ENCODE results near the gene NSF.
"Not testable (repeated sequence)": the region's sequence is repeated elsewhere in the genome, so short reads cannot be mapped to it uniquely, and the experiment has no call there.

Gene NSF

DNA sequence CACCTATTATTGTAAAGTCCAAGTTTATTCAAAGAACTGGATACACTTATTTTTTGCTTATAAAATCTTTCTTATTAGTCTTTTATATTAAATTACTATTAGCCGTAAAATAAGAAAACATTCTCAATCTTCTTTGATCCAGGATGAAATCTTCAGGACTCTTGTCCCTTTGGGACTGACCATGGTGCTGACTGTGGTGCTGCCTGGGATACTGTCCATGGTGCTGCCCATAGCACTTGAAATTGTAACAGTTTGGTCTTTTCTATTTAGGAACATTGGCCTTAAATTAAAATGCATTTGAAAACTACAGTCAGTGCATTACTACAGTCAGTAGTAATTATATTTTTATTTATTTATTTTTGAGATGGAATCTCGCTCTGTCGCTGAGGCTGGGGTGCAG, 41.7 kb downstream of the NSF start:
- DNase-seq = not testable (repeated sequence)

DNA sequence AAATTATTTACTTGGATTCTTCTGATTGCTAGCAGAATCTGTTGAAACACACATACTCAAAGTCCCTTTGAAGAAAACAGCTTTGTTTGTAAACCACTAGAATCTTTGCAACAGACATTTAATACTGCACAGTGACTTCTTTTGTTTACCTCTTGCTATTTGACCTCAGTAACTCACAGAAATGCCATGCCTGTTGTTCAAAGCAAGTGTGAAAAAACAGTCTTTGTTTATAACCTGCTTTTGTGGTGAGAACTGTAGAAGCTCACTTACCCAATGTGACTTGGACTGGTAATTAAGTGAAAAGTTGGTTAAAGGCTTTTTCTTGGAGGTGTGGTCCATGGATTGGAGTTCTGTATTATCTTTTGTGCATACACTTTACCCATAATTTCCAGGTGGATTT, 44.4 kb downstream of the NSF start:
- not testable (repeated sequence) for DNase-seq

DNA sequence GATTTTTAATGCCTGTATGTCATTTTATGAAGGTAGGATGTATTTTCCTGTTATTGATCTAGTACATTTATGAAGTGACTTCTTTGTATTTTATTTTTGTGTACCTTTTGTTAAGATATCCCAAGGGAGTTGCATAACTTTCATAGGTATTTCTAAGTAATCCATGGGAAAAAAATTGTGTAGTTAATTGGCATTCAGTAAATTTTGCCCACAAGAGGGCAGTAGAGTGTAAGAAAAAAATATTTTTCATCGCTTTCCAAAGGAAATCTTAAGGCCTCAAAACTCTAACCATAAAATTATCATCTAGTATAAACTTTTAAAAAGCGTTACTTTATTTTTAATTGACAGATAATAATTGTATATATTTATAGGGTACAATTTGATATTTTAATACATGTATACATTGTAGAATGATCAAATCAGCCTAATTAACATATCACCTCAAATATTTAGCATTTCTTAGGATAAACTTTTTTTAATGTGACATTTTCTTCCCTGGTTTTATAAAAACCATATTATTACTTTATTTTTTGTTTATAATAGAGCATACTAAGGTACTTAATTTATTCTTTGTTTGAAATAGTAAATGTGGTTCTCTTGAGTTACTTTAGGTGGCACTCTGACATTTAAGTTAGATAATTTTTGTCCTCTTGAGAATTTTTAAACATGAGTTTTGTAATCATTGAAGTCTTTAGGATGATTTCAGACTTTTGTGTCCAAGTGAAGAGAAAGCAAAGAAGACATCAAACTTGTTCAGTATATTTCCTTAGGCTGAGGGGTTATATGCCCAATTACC, 51.6 kb downstream of the NSF start:
- not testable (repeated sequence) for DNase-seq

DNA sequence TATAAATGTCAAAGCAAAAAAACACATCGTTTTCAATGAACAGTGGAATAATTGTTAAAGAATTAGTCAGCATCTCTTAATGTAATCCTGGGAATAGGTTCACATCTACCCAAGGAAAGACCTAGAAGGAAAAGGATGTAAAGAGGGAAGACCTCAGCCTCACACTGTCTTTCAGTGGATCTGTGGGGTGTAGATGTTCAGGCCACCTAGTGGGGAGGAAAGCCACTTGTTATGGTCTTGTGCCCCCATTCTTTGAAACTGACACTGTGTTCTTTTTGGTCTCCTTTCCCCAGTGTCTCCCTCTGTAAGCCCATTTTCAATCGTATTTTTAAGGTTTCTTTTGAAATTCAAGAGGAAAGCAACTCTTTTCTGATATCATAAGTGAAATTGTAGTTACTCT, 56.8 kb downstream of the NSF start:
- not testable (repeated sequence) for DNase-seq

DNA sequence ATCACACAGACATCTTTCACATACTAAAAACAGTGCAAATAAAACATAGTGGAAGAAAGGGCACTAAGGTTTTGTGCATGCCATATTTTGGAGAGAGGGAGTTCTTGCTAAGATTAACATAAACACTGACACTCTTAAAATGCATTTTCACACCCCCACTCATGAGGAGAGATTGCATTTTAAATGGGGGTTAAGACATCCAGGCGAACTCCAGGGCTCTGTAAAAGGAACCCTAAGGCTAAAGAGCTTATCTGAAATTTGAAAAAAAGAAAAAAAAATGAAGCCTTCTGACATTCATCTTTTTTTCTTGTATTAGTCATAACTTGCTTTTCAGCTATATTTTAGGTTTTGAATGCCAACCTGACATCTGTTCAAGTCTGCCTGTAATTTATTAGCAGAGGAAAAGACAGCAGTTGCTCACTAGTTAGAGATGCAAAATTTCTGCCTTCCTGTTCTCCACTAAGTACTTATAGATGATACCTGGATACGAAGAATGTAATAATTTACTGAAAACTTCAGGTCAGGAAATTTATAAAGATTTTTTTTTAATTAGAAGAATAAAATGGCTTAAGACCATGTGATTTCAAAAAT, 57.3 kb downstream of the NSF start:
- DNase-seq = not testable (repeated sequence)

DNA sequence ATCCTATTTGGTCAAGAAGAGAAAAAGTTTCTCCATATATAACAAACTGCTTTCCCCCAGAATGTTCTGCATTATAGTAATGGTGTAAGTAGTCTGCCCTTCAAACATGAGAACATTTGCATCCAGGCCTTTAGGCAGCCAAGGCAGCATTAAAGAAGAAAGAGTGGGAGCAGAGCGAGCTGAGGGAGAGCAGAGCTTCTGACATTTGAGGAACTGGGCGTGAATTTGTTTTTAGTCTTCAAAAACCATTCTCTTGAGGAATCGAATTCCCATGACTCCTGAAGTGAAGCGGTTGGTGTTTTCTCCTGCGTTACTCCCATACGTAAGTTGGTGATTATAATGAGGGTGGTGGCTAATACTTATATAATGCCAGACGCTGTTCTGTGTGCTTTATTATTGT, 58.8 kb downstream of the NSF start:
- not testable (repeated sequence) for DNase-seq

DNA sequence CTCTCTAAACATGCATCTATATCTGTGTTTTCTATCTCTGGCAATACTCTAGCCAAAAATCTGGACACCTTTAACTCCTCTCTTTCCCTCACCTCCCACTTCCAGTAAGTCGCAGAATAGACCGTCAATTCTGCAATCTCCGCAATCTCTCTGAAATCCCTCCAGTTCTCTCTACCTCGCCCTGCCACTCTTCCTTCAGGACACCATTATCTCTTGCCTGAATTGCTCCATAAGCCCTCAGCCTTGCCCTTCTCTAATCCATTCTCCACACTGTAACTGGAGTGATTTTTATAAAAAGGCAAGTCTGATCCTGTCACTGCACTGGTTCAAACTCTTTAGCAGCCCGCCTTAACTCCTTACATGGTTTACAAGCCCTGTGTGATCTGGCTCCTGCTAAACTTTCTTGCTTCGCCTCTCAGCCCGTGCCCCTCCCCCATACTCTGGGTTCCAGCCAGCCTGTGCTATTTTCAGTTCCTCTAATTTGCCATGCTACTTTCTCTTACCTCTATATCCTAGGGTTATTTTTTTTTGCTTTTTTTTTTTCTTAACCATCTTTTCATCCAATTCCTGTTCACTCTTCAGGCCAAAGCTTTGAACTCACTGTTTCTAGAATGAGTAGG, 61.7 kb downstream of the NSF start:
- not testable (repeated sequence) for DNase-seq

DNA sequence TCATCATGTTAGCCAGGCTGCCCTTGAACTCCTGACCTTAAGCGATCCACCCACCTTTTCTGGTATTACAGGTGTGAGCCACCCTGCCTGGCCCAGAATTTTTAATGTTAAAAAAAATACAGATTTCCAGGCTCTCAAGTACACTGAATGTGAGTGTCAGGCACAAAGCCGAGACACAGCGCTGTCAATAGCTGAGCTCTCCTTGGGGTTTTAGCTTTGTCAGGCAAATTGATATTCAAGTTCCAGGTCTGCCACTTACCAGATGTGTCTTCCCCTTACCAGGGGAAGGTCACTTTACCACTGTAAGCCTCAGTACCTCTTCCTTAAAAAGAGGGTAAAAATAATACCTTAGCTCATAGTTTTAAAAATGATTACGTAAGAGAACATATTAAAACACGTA, 67.8 kb downstream of the NSF start:
- not testable (repeated sequence) for DNase-seq

DNA sequence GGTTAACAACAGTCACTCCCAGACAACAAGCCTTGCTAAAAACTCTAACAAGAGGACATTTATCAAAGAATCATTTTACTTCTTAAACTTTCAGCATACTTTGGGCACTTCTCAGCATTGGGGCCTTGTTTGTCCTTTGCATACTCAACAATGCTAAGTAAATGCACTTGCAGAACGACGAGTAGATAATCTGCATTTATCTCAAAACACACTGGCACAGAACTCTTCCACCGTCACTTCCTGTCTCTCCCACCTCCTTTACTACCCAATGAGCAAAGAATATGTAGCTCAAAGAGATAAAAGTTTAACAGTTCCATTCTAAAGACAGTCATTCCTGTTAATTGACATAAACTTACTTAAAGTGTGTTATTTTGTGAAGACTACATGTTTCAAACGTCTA, 69.2 kb downstream of the NSF start:
- DNase-seq = not testable (repeated sequence)

DNA sequence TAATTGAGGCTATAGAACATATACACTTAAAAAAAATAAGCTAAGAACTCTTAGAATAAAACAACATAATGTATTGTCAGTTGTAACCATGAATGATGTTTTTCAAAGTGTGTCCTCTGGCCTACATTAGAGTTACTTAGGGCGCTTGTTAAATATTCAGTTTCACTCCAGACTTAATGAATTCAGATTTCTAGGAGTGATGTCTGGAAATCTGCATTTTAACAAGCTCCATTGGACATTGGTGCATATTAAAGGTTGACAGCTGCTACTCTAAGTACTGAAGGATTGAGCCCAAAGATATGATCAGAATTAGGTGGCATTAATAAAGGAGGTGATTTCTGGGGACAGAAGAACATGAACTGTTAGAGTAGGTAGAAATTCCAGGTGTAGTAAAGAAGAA, 72.7 kb downstream of the NSF start:
- not testable (repeated sequence) for DNase-seq

DNA sequence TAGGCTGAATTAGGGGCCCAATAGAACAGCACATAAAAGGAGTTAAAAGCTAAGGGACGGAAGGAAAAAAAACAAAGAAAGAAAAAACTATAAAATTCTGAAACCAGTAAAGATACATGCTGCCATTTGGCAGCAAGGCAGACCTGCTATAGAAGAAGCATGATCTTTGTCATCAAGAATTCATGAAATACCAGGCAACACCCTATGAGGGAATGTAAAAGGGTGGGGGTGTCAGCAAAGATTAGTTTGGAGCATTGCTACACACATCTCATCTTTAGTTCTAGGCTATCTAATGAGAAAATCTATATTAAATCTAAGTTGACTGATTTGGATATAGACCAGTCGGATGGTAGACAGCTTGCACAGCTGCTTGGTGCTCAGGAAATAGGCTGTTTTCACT, 73.1 kb downstream of the NSF start:
- DNase-seq = not testable (repeated sequence)

DNA sequence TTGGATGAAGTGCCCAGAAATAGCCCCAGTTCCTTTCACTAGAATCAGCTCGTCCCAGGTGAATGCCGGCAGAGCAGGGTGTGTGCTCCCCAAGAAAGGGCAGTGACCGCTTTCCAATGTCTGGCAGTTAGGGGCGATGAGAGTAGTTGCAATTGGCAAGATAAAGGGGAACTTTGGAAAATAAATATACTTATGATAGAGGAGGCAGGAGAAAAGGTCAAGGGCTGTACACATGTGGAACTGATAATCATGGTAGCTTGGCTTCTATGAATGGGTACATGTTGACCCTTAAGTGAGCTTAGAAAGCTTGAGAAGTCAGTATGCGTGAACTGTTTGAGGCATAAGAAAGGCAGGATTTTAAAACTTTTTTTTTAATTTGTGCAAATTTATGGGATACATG, 75.5 kb downstream of the NSF start:
- DNase-seq = not testable (repeated sequence)

DNA sequence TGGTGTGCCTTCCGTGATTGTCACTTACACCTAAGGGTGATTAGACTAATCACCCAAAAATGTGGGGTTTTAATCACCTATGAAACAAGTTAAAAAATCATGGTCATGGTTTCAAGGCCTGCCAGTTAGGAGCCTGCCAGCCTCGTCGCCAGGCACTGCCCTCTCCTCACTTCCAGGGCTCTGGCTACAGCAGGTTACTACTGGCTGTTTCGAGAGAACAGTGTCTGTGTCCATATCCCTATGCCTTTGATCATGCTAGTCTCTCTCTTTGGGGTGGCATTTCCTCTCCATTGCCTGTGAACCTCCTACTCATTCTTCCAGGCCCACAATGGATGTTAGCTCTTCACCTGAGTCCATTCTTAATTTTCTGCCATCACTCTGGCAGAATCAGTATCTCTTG, 80.3 kb downstream of the NSF start:
- not testable (repeated sequence) for DNase-seq

DNA sequence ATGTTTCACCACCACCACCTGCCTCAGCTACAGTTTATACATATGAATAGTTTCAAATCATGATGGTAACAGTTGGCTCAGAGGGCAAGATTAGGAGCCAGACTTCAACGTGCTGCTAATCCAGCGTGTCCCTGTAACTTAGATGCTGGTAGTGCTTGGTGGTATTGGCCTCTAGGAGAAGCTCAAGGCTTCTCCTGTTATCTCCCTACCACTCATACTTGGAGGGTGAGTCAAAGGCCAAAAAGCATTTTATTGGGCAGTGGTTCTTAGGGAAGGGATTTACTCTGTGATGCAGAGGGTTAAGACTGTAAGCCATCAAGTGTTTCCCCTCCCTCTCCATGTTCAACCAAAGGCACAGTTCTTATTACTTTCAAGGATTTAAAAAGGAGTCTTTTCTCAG, 82.3 kb downstream of the NSF start:
- not testable (repeated sequence) for DNase-seq

DNA sequence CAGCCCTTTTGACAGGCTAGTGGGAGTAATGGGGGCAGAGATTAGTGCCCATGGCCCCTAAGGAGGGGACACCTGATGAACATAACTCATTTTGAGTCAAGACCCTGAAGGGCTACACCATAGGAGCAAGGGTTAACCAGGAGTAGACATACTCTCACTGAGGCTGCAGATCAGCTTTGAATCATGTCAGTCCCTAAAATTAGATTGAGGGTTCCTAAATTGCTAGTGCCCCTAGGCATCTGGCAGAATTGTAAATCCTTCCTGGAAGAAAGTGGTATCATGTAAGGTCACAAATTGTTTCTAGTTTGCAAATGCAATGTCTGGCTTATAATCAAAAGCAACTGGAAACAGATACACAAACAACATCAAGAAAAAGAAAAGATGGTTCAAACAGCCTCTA, 87.3 kb downstream of the NSF start:
- DNase-seq = not testable (repeated sequence)

DNA sequence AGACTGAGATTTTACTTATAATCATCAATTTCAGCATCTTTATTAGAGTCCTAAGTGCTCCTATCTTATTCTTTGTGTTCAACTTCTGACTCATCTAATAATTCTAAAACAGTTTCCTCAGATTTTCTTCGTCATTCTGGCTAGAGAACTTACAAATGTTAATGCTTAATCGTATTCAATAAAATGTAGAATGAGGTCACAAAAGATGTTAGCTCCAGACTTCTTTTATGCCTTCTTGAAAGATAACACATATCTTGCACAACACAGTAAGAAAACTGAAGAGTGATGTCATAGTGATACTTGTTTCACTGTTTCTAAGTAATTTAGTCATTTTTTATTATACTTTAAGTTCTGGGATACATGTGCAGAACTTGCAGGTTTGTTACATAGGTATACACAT, 93.2 kb downstream of the NSF start:
- DNase-seq = not testable (repeated sequence)

DNA sequence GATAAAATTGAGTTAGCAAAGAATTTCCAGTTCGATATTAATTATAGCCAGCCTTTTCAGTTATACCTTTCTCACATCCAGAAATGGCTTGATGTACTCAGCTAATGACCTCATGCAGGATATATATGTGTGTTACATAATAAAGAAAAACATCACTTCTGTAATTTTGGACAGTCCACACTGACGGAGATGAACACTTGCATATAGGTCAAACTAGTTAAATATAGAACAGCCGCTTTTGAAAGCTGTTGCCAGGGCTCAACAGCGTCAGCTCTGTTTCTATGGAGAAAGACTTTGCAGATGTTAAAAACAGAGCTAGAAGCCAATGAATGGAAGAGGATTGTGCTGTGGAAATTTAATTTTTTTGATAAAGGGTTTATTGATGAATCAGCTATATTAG, 94.8 kb downstream of the NSF start:
- DNase-seq = not testable (repeated sequence)

DNA sequence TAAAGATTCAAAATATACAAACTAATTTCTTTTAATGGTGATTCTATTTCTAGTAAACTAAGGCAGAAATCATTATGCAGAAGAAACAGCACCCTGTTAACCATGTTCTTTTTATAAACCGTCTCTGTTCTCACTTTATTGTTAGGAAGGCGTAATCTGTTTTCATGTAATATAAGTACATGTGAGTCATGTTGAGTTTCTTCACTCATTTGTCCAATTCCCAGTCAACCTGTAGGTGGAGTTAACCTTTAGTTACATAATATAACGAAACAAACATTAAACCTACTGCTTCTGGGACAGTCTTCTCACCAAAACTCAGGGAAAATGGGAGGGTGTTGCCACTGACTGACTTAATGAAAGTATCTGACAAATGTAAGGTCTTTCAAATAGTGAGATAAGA, 101.7 kb downstream of the NSF start:
- DNase-seq = not testable (repeated sequence)

DNA sequence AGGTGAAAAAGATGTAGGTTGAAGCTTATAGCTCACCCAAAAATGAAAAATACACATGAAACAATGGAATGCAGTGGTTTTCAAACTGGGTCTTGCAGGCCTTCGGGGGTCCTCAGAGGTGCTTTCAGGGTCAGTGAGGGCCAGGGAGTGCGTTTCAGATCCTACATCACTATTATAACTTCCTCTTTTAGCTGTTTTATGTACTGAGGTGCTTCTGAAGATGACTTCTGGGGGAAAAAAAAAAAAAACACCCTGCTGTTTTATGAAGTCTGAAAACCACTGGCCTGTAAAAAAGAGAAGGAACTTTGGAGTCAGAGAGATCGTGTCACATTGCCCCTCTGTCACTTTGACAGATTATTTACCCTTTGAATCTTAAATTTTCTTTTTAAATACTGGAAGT, 102.8 kb downstream of the NSF start:
- not testable (repeated sequence) for DNase-seq

DNA sequence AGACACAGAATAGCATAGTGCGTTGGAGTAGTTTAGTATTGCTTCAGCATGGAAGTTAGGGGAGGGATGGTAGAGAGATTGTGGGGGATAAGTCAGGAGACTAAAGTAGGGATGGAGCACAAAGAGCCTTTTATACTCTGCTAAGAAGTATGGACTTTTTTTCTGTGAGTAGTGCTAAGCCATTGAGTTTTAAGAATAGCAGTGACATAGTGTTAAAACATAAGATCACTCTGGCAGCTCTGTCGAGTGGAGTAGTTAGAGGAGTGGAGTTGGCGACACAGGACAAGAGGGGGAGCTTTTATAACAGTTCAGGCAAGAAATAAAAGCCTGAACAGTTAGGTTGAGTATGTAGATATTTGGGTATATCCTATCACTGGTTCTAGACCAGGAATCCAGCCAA, 106.1 kb downstream of the NSF start:
- not testable (repeated sequence) for DNase-seq

DNA sequence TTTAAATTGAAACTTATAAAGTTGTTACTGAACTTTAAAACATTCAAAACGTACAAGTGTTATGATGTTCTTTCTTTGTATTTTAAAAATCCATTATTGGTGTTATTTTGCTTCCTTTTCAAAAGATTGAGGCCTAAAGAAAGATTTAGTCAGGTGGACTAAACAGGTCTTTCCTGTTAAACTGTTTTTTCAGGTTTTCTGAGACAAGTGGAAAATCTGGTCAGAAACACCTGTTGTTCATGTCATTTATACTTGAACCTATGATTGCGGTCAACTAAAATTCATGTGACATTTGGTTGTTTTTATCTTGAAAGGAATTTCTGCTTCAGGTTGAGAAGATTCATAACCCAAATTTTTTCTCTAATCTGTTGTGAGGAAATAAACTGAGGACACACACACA, 108.5 kb downstream of the NSF start:
- not testable (repeated sequence) for DNase-seq

DNA sequence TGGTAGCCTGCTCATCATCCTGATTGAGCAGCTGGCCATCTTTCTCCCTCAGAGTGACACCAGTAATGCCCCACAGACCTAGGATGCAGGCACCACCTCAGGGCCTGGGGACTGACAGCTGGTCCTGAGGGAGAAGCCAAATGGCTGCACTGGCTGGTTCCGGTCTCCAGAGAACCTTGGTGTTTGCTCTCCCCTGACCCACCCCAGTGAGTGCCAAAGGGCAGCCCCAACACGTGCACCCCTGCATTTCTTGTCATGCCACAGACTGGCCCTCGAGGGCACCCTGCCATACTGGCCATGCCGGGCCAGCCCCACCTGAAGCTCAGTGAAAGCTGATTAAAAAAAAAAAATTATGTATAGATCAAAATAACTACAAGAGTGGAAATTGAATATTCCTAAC, 127.5 kb downstream of the NSF start:
- DNase-seq = no peak

DNA sequence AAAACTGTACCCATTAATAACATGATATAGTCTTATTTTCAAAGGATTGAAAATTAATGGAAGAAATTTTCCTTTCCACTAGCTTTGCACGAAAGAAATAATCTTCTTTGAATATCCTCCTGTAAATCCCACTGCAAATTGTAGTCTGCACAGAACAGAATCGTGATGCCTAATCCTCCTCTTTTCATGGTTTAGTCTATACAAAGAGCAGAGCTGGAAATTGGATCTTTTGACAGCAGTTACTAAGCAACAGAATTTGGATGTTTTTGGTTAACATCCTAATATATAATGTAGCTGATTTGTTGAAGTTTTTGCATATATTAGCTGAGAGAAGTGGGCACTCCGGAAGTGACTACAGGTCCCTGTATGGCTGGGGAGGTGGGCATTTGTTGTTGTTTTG, 129.4 kb downstream of the NSF start:
- DNase-seq = no peak

DNA sequence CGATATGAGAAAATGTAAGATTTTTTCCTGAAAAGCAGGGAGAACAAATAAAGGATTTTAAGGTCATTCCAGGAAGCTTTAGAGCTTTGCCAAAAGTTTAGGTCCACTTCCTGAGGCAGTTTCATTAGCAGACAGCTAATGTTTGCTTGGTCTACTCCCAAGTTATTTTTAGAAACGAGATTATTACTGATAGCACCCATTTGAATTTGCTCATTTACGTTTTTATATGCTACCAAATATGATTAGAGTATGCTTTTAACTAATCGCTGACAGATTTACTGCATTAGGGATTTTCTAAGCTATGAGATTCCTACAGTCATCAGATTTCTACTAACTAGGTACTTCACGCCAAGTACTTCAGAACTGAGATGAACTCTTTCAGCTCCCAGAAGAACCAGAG, 129.9 kb downstream of the NSF start:
- DNase-seq = no peak

Measured in GDM1 (cell line).